IPS-18a (cell line): ENCODE data around the gene PYGO2.
A peak's percentile ranks its signal among the peaks of the same experiment; 100 is the strongest.

Source experiments
- H3K27ac ChIP-seq: one replicate; pipeline ENCODE4 v1.5.1; 2013; ENCODE audit warnings: low read length
- H3K27me3 ChIP-seq: one replicate; pipeline ENCODE4 v1.6.1; 2013; ENCODE audit warnings: mild to moderate bottlenecking, low read length; ENCODE audit not compliant: control insufficient read depth, insufficient read depth
- H3K36me3 ChIP-seq: one replicate; pipeline ENCODE4 v1.6.1; 2013; ENCODE audit warnings: low read depth, low read length; ENCODE audit not compliant: control insufficient read depth
- H3K4me1 ChIP-seq: one replicate; pipeline ENCODE4 v1.6.1; 2013; ENCODE audit warnings: low read depth, low read length; ENCODE audit not compliant: control insufficient read depth
- H3K4me3 ChIP-seq: one replicate; pipeline ENCODE4 v1.5.1; 2013; ENCODE audit warnings: low read length
- H3K9ac ChIP-seq: one replicate; pipeline ENCODE4 v1.6.1; 2013; ENCODE audit warnings: mild to moderate bottlenecking, low read length, moderate library complexity
- H3K9me3 ChIP-seq: one replicate; pipeline ENCODE4 v1.6.1; 2013; ENCODE audit warnings: low read depth, low read length; ENCODE audit not compliant: control insufficient read depth

PYGO2 gene

GRCh38 chr1:154944401-154945159 lies 17.0 kb downstream of the PYGO2 start:
- H3K9ac ChIP-seq, result no peak overlapping the region
- H3K27me3 ChIP-seq, result no peaks in the 10 kb centered on the region
- no peak overlapping the region for H3K4me3 ChIP-seq
- no peaks in the 10 kb centered on the region for H3K36me3 ChIP-seq
- peaks cover 6% of the 10 kb centered on the region for H3K4me1 ChIP-seq
- no peak overlapping the region for H3K27ac ChIP-seq
- no peaks in the 10 kb centered on the region for H3K9me3 ChIP-seq

- peaks cover 6% of the 10 kb centered on the region for H3K4me1 ChIP-seq
- H3K36me3 ChIP-seq, result no peaks in the 10 kb centered on the region
- H3K27me3 ChIP-seq, result no peaks in the 10 kb centered on the region
- no peak overlapping the region for H3K27ac ChIP-seq
- H3K9me3 ChIP-seq, result no peaks in the 10 kb centered on the region
- H3K9ac ChIP-seq, result no peak overlapping the region
- no peak overlapping the region for H3K4me3 ChIP-seq
Observed at GRCh38 chr1:154943649-154944400, 17.8 kb downstream of the PYGO2 start.

DNA sequence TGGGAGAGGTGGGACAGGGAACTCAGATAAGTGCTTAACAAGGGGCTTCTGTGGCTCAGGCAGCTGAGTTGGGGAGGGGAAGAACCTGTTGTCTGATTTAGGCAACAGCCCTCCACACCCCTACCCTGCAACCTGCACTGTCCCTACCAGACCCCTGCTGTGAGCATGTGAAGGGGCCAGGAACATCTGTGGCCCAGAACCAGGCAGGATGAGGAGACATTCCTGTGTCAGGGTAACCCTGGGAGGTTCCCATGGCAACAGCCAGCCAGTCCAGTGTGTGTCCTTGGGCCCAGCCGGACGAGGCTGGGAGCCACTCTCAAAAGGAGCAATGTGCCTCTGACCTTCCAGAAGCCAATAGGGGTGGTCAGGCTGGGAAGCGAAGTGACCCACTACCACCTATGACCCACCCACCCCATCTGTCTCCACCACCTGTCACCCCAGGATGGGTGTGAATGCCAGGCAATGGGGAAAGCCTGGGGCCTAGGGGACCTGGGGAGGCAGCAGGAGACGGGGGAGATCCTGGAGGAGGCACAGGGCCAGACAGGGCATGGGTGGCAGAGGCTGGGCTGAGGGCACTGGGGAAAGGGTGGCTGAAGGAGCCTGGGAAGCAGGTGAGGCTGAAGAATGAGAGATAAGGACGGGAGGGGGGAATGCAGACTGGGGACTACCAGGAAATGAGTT lies 20.1 kb downstream of the PYGO2 start:
- peaks cover 12% of the 10 kb centered on the region for H3K4me1 ChIP-seq
- no peak overlapping the region for H3K27ac ChIP-seq

GRCh38 chr1:154940651-154941194 lies 20.9 kb downstream of the PYGO2 start:
- H3K4me1 ChIP-seq, result peaks cover 12% of the 10 kb centered on the region
- H3K4me3 ChIP-seq, result no peak overlapping the region
- no peak overlapping the region for H3K27ac ChIP-seq
- no peak overlapping the region for H3K9ac ChIP-seq
- no peaks in the 10 kb centered on the region for H3K9me3 ChIP-seq
- H3K27me3 ChIP-seq, result no peaks in the 10 kb centered on the region
- no peaks in the 10 kb centered on the region for H3K36me3 ChIP-seq

More for the DNA sequence above, 20.1 kb downstream of the PYGO2 start:
- Histone ChIP-seq H3K9ac (no peak overlapping the region), H3K9me3 (no peaks in the 10 kb centered on the region), H3K36me3 (no peaks in the 10 kb centered on the region), H3K4me3 (no peak overlapping the region), H3K27me3 (no peaks in the 10 kb centered on the region)

DNA sequence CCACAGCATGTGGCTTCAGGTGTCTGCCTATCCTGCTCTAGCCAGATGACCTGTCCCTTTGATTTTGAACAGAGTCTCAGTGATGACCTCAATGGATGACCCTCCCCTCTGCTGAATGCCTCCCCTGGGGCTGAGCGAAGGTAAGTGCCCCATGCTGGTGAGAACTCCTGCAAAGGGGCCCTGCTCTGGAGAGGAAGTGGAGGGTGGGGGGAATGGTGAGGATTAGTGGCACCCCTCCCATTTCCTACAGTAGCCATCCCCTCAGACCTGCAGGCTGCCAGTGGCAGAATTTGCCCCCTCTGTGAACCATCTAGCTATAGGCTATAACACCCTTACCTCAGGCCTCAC lies 21.4 kb downstream of the PYGO2 start:
- H3K9me3 ChIP-seq, result no peaks in the 10 kb centered on the region
- peaks cover 12% of the 10 kb centered on the region for H3K4me1 ChIP-seq
- no peaks in the 10 kb centered on the region for H3K36me3 ChIP-seq
- no peaks in the 10 kb centered on the region for H3K27me3 ChIP-seq
- no peak overlapping the region for H3K9ac ChIP-seq
- no peak overlapping the region for H3K4me3 ChIP-seq
- H3K27ac ChIP-seq, result no peak overlapping the region

- H3K9ac ChIP-seq, result no peak overlapping the region
- no peaks in the 10 kb centered on the region for H3K36me3 ChIP-seq
- H3K27ac ChIP-seq, result no peak overlapping the region
- H3K4me1 ChIP-seq, result peaks cover 12% of the 10 kb centered on the region
- H3K4me3 ChIP-seq, result no peak overlapping the region
- no peaks in the 10 kb centered on the region for H3K9me3 ChIP-seq
- H3K27me3 ChIP-seq, result no peaks in the 10 kb centered on the region
Observed at GRCh38 chr1:154938604-154939399, 22.8 kb downstream of the PYGO2 start.

GRCh38 chr1:154937988-154938386 lies 23.6 kb downstream of the PYGO2 start:
- no peak overlapping the region for H3K27ac ChIP-seq
- no peaks in the 10 kb centered on the region for H3K9me3 ChIP-seq
- H3K4me1 ChIP-seq, result peaks cover 12% of the 10 kb centered on the region
- H3K27me3 ChIP-seq, result no peaks in the 10 kb centered on the region
- H3K36me3 ChIP-seq, result no peaks in the 10 kb centered on the region
- H3K9ac ChIP-seq, result peak overlapping the region; percentile 95
- peak overlapping the region; percentile 90 for H3K4me3 ChIP-seq

GRCh38 chr1:154937085-154937987 lies 24.2 kb downstream of the PYGO2 start:
- Histone ChIP-seq H3K9me3 (no peaks in the 10 kb centered on the region), H3K36me3 (no peaks in the 10 kb centered on the region), H3K4me1 (peaks cover 12% of the 10 kb centered on the region), H3K27me3 (no peaks in the 10 kb centered on the region), H3K9ac (peak overlapping the region; percentile 95), H3K27ac (peak overlapping the region; percentile 100), H3K4me3 (peak overlapping the region; percentile 90)

- Histone ChIP-seq H3K4me3 (peak within 1 kb of the TSS; percentile 90), H3K4me1 (peaks cover 12% of the 10 kb centered on the region), H3K36me3 (no peaks in the 10 kb centered on the region), H3K9me3 (no peaks in the 10 kb centered on the region), H3K27ac (peak within 1 kb of the TSS; percentile 100), H3K27me3 (no peaks in the 10 kb centered on the region), H3K9ac (peak within 1 kb of the TSS; percentile 95)
Observed at GRCh38 chr1:154936555-154937084, 25.0 kb downstream of the PYGO2 start, which contains the start of gene PMVK. PMVK (minus strand) TSS chr1:154936719; CDS start chr1:154936685, 34 bp downstream.
